Left cardiac atrium (tissue), 4 donors: Measurements from ENCODE around the gene USP6NL. TPM values are rescaled to one million over a fixed set of nuclear protein-coding genes. Genes with fewer than 3 reads are reported as not detected.
"Not testable (repeated sequence)": the region's sequence is repeated elsewhere in the genome, so short reads cannot be mapped to it uniquely, and the experiment has no call there.

Source experiments
- ATAC-seq, 2 donors: fragments of 200-7000 bp; cut with Tn5 transposase; one replicate each; pipeline ENCODE4 v1.9.1; 2020; ENCODE audit warnings: mild to moderate bottlenecking in 2 of 2, moderate library complexity in 2 of 2
- DNase-seq: peaks from one replicate; pipeline ENCODE4 v3.0.0-alpha.2; 2020
- intact Hi-C, 2 donors: fragments of 100-400 bp; cut with DNase I; formaldehyde crosslinking; loops; one replicate each; pipeline versions ENCODE4 v1.14.1 to v1.15.1; 2022 to 2023
- total RNA-seq, 2 donors: library from RNA; stranded (reverse); fragmentation: NEBNext Ultra II Directional; extraction: Animal tissue kit (Norgen Biotek cat#: 25700); gene quantifications; one replicate each; pipeline ENCODE4 v1.2.1, GENCODE V29; 2021
- donor health status: DM: no; HTN: yes; CAD: no.
- donor health status: DM: no; HTN: yes; CAD: no; lungs with severe emphysema.
- donor health status: DM: yes; HTN: yes; CAD: no.
- donor health status: Dilated cardiomyopathy.

USP6NL gene
- total RNA-seq, 2 donors from 2014 or later: 7.9 to 9.2 TPM

GRCh38 chr10:11506247-11506789 is 105.1 kb downstream of the USP6NL start:
- intact Hi-C loops: no loop called here
- DNase-seq (no peak), ATAC-seq (no peak)

GRCh38 chr10:11505639-11506038 is 105.8 kb downstream of the USP6NL start:
- ATAC-seq (no peak), DNase-seq (no peak)
- intact Hi-C loops: no loop called here

GRCh38 chr10:11504566-11505285 is 106.7 kb downstream of the USP6NL start:
- intact Hi-C loops: no loop called here
- DNase-seq (no peak), ATAC-seq (no peak)

GRCh38 chr10:11501600-11501999 is 109.8 kb downstream of the USP6NL start:
- intact Hi-C loops: no loop called here
- DNase-seq (no peak), ATAC-seq (no peak)

GRCh38 chr10:11499425-11500071 is 111.9 kb downstream of the USP6NL start:
- intact Hi-C loops: no loop called here
- ATAC-seq: peak in 1 of 2 donors; percentile 26

GRCh38 chr10:11498399-11498798 is 113.1 kb downstream of the USP6NL start:
- intact Hi-C loops: no loop called here
- ATAC-seq (no peak), DNase-seq (no peak)

More at GRCh38 chr10:11499425-11500071, 111.9 kb downstream of the USP6NL start:
- no peak for DNase-seq

GRCh38 chr10:11494923-11495322 is 116.5 kb downstream of the USP6NL start:
- ATAC-seq, intact Hi-C loops: not testable (repeated sequence)
- peak; percentile 53 for DNase-seq

- ATAC-seq: no peak
- no peak for DNase-seq
- intact Hi-C loops: no loop called here
Observed at GRCh38 chr10:11493646-11494045, 117.8 kb downstream of the USP6NL start.

GRCh38 chr10:11491087-11491486 is 120.4 kb downstream of the USP6NL start:
- DNase-seq (no peak), ATAC-seq (no peak)
- intact Hi-C loops: no loop called here

GRCh38 chr10:11489591-11489990 is 121.9 kb downstream of the USP6NL start:
- no peak for ATAC-seq
- DNase-seq: no peak
- intact Hi-C loops: no loop called here

GRCh38 chr10:11488126-11488525 is 123.3 kb downstream of the USP6NL start:
- ATAC-seq (no peak), DNase-seq (no peak)
- intact Hi-C loops: no loop called here

- DNase-seq (no peak), ATAC-seq (no peak)
- intact Hi-C loops: no loop called here
Observed at GRCh38 chr10:11483201-11484148, 128.0 kb downstream of the USP6NL start.

GRCh38 chr10:11482306-11482705 is 129.1 kb downstream of the USP6NL start:
- ATAC-seq: no peak
- DNase-seq: no peak
- intact Hi-C loops: no loop called here

GRCh38 chr10:11480687-11481086 is 130.8 kb downstream of the USP6NL start:
- DNase-seq: no peak
- ATAC-seq: no peak

GRCh38 chr10:11479300-11479699 is 132.2 kb downstream of the USP6NL start:
- DNase-seq (no peak), ATAC-seq (no peak)
- intact Hi-C loops: no loop called here

More at GRCh38 chr10:11480687-11481086, 130.8 kb downstream of the USP6NL start:
- intact Hi-C loops: no loop called here

- ATAC-seq: no peak
- no peak for DNase-seq
- intact Hi-C loops: no loop called here
Observed at GRCh38 chr10:11478807-11479206, 132.6 kb downstream of the USP6NL start.

GRCh38 chr10:11475831-11476434 is 135.5 kb downstream of the USP6NL start:
- DNase-seq (no peak), ATAC-seq (no peak)
- intact Hi-C loops: no loop called here

GRCh38 chr10:11473128-11473760 is 138.2 kb downstream of the USP6NL start:
- DNase-seq (no peak), ATAC-seq (peak; percentile 57 to 68)

More at GRCh38 chr10:11473128-11473760, 138.2 kb downstream of the USP6NL start:
- intact Hi-C loops: no loop called here
